Brain microvascular endothelial cell (primary cell): ENCODE results near the gene SVIL.
"Not testable (repeated sequence)": the region's sequence is repeated elsewhere in the genome, so short reads cannot be mapped to it uniquely, and the experiment has no call there.

Experiments used
- DNase-seq: peaks from one replicate; pipeline ENCODE4 v3.0.0-alpha.2; 2020
- H3K27ac ChIP-seq: fragments of 250-450 bp; sonication (Bioruptor Pico); 2 replicates; pipeline ENCODE4 v1.5.1; 2020; ENCODE audit warnings: mild to moderate bottlenecking, moderate library complexity
- H3K27me3 ChIP-seq: fragments of 250-450 bp; sonication (Bioruptor Pico); replicated peaks from 2 replicates; pipeline ENCODE4 v1.5.1; 2020; ENCODE audit warnings: mild to moderate bottlenecking
- H3K36me3 ChIP-seq: fragments of 250-450 bp; sonication (Bioruptor Pico); replicated peaks from 2 replicates; pipeline ENCODE4 v1.5.1; 2020; ENCODE audit warnings: mild to moderate bottlenecking
- H3K4me3 ChIP-seq: 2 replicates; pipeline ENCODE4 v1.5.1; 2011; ENCODE audit warnings: low read depth, mild to moderate bottlenecking, control low read depth, low read length, moderate library complexity
- in situ Hi-C: cut with HindIII; loops from 2 replicates; pipeline ENCODE4 v1.10.0; 2017; ENCODE audit warnings: low sequenced_read_pairs, low pct_ligation_motif_present
- TF ChIP-seq, protein P1 (sequence below): IDR thresholded peaks from 2 replicates; pipeline ENCODE4 v1.5.1; 2011; ENCODE audit warnings: low read depth, mild to moderate bottlenecking, moderate library complexity, low read length, control low read depth, inconsistent platforms; ENCODE audit errors: missing control alignments

Gene SVIL

GRCh38 chr10:29448756-29449592 lies 185.8 kb downstream of the SVIL start:
- TF ChIP-seq, protein P1, sequence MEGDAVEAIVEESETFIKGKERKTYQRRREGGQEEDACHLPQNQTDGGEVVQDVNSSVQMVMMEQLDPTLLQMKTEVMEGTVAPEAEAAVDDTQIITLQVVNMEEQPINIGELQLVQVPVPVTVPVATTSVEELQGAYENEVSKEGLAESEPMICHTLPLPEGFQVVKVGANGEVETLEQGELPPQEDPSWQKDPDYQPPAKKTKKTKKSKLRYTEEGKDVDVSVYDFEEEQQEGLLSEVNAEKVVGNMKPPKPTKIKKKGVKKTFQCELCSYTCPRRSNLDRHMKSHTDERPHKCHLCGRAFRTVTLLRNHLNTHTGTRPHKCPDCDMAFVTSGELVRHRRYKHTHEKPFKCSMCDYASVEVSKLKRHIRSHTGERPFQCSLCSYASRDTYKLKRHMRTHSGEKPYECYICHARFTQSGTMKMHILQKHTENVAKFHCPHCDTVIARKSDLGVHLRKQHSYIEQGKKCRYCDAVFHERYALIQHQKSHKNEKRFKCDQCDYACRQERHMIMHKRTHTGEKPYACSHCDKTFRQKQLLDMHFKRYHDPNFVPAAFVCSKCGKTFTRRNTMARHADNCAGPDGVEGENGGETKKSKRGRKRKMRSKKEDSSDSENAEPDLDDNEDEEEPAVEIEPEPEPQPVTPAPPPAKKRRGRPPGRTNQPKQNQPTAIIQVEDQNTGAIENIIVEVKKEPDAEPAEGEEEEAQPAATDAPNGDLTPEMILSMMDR: peak; percentile 75
- H3K27ac ChIP-seq, in situ Hi-C loops, H3K4me3 ChIP-seq, H3K27me3 ChIP-seq, H3K36me3 ChIP-seq: not testable (repeated sequence)
- peak; percentile 70 for DNase-seq

DNA sequence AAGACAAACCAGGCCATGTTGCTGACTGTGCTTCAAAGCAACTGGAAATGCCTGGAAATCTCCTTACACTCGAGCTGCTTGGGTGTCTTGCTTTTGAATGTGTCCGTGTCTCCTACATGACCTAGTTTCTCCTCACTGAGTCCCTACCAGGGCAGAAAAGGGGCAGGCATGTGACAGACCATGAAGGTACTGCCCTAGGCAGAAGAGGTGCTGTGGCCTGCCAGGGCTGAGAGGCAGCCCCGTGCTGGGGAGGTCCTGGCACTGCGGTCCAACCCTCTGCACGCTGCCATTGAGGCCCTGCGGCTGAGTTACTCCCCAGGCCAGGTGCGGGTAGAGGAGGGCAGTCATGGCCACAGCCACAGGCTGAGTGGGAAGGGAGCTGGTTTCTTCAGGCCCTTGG lies 186.6 kb downstream of the SVIL start:
- in situ Hi-C loops: no loop called here
- H3K27ac ChIP-seq: no peak overlapping the region
- no peaks in the 10 kb centered on the region for H3K27me3 ChIP-seq
- H3K4me3 ChIP-seq: no peak overlapping the region
- H3K36me3 ChIP-seq: no peaks in the 10 kb centered on the region
- TF ChIP-seq, protein P1: no peak
- DNase-seq: no peak

DNA sequence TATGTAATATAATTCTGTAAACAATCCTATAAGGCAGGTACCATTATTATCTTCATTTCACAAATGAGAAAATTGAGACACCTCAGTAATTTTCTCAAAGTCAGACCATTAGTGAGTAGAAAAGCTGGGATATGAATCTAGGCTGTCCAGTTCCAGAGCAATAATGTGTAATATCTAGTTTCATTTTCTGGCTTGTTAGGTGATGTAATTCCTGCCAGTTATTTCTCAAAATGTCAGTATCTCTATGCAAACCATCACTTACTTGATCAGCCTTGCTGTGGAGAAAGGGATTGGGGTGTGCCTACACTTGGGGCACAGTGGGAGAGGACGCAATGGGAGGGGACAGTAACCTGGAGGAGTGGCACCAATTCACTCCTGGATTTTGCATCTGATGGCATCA lies 188.4 kb downstream of the SVIL start:
- TF ChIP-seq, protein P1: no peak
- H3K36me3 ChIP-seq: no peaks in the 10 kb centered on the region
- no peak overlapping the region for H3K4me3 ChIP-seq
- H3K27me3 ChIP-seq: no peaks in the 10 kb centered on the region
- DNase-seq: no peak
- no peak overlapping the region for H3K27ac ChIP-seq
- in situ Hi-C loops: no loop called here

- TF ChIP-seq, protein P1: no peak
- DNase-seq: peak; percentile 16
These were observed 190.8 kb downstream of the SVIL start for GRCh38 chr10:29443745-29444523.

GRCh38 chr10:29440981-29441380 lies 193.8 kb downstream of the SVIL start:
- H3K4me3 ChIP-seq: no peak overlapping the region
- in situ Hi-C loops: no loop called here
- no peak overlapping the region for H3K27ac ChIP-seq
- H3K27me3 ChIP-seq: no peaks in the 10 kb centered on the region
- DNase-seq: no peak
- TF ChIP-seq, protein P1: no peak
- H3K36me3 ChIP-seq: no peaks in the 10 kb centered on the region

More at GRCh38 chr10:29443745-29444523, 190.8 kb downstream of the SVIL start:
- H3K36me3 ChIP-seq: no peaks in the 10 kb centered on the region
- H3K27me3 ChIP-seq: no peaks in the 10 kb centered on the region
- in situ Hi-C loops: no loop called here
- no peak overlapping the region for H3K4me3 ChIP-seq
- no peak overlapping the region for H3K27ac ChIP-seq

GRCh38 chr10:29439005-29439404 lies 195.8 kb downstream of the SVIL start:
- H3K27ac ChIP-seq, in situ Hi-C loops, H3K4me3 ChIP-seq, H3K36me3 ChIP-seq, H3K27me3 ChIP-seq, DNase-seq: not testable (repeated sequence)
